ENCODE results near the gene LINC00305.

The LINC00305 gene

GRCh38 chr18:64148988-64149387 is at the start of gene LINC00305:
LINC00305 (minus strand) TSS chr18:64149088.
- DNase-seq, result no peak

GRCh38 chr18:64191069-64191468 is 42.2 kb upstream of the LINC00305 start:
- no peak for DNase-seq

GRCh38 chr18:64185987-64186386 is 37.1 kb upstream of the LINC00305 start:
- no peak for DNase-seq

- DNase-seq, result no peak
Observed at GRCh38 chr18:64183665-64184064, 34.8 kb upstream of the LINC00305 start.

GRCh38 chr18:64180617-64181016 is 31.7 kb upstream of the LINC00305 start:
- DNase-seq, result no peak

GRCh38 chr18:64180171-64180570 is 31.3 kb upstream of the LINC00305 start:
- DNase-seq, result no peak

GRCh38 chr18:64179556-64180080 is 30.7 kb upstream of the LINC00305 start:
- no peak for DNase-seq

GRCh38 chr18:64178860-64179259 is 30.0 kb upstream of the LINC00305 start:
- DNase-seq, result no peak

- no peak for DNase-seq
Observed at GRCh38 chr18:64175432-64175831, 26.5 kb upstream of the LINC00305 start.

- DNase-seq, result no peak
Observed at GRCh38 chr18:64171576-64171975, 22.7 kb upstream of the LINC00305 start.

- DNase-seq, result no peak
Observed at GRCh38 chr18:64167408-64167925, 18.6 kb upstream of the LINC00305 start.

- DNase-seq, result no peak
Observed at GRCh38 chr18:64165906-64166305, 17.0 kb upstream of the LINC00305 start.

- no peak for DNase-seq
Observed at GRCh38 chr18:64164883-64165282, 16.0 kb upstream of the LINC00305 start.

- DNase-seq, result no peak
Observed at GRCh38 chr18:64149916-64150438, 1.1 kb upstream of the LINC00305 start.

GRCh38 chr18:64142904-64143303 is 6.0 kb downstream of the LINC00305 start:
- DNase-seq, result no peak

- DNase-seq, result no peak
Observed at GRCh38 chr18:64137914-64138313, 11.0 kb downstream of the LINC00305 start.

GRCh38 chr18:64134044-64134747 is 14.7 kb downstream of the LINC00305 start:
- no peak for DNase-seq

- no peak for DNase-seq
Observed at GRCh38 chr18:64132871-64133270, 16.0 kb downstream of the LINC00305 start.

GRCh38 chr18:64131314-64131713 is 17.6 kb downstream of the LINC00305 start:
- no peak for DNase-seq

GRCh38 chr18:64127172-64127571 is 21.7 kb downstream of the LINC00305 start:
- DNase-seq, result no peak

GRCh38 chr18:64119916-64120315 is 29.0 kb downstream of the LINC00305 start:
- no peak for DNase-seq

GRCh38 chr18:64118406-64118805 is 30.5 kb downstream of the LINC00305 start:
- no peak for DNase-seq

- DNase-seq, result no peak
Observed at GRCh38 chr18:64116571-64117175, 32.2 kb downstream of the LINC00305 start.

- no peak for DNase-seq
Observed at GRCh38 chr18:64115881-64116280, 33.0 kb downstream of the LINC00305 start.

Data from activated CD4-positive, alpha-beta T cell treated with anti-CD3 and anti-CD28 coated beads for 1 hour (primary cell).